GM18526 (cell line): Measurements from ENCODE around the gene CCDC60.

Source experiments
- POLR2A ChIP-seq: IDR thresholded peaks from 3 replicates; pipeline ENCODE4 v1.6.1; 2011; ENCODE audit not compliant: insufficient read length; ENCODE audit errors: extremely low read depth

Gene CCDC60

DNA sequence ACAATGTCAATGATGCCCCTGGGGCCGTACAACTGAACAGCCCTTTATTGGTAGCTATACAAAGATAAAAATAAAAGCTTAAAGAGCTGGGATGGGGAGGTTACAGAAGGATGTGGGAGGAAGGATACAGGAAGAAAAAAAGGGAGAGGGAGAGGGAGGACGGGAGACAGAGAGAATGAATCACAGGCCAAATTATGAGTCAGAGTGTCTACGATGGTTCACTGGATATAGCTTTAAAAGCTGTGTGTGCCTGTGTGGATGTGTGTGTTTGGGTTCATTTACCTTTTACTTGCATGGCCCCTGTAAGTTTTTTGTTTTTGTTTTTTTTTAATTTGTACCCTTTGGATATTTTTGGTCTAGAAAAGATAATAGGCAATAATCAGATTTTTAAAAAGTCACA lies 111.9 kb downstream of the CCDC60 start:
- no peak for TF ChIP-seq POLR2A

DNA sequence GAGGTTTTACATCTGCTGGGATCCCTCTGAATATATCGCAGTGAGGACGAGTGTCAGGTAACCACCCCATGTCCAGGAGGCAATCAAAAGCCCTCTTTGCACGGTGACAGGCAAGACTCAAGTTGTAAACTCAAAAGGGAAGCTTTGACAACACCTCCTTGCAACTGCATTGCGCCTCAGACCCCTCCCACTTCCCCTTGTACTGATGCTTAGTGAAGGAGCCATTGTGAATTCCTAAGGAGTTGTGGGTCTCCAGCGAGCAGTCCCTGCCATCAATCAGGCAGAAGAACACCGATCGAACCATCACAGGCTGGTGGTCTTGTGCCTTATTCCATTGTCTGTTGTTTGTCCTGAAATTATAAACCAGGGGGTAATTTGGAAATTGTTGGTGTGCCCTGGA lies 112.6 kb downstream of the CCDC60 start:
- no peak for TF ChIP-seq POLR2A

DNA sequence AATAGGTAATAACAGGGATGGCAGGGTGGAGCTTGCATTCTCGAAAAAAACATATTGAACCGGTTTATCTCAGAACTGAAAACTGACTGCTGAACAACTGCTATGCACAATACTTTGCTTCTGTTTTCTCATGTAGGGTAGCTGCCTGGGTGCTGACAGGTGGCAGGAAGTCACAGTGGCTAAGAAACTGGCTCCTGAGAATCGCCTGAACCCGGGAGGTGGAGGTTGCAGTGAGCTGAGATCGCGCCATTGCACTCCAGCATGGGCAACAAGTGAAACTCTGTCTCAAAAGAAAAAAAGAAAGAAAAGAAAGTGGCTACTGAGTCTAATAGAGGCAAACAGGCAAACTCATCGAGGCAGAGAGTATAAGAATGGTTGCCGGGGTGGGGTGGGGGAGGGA lies 113.1 kb downstream of the CCDC60 start:
- no peak for TF ChIP-seq POLR2A

DNA sequence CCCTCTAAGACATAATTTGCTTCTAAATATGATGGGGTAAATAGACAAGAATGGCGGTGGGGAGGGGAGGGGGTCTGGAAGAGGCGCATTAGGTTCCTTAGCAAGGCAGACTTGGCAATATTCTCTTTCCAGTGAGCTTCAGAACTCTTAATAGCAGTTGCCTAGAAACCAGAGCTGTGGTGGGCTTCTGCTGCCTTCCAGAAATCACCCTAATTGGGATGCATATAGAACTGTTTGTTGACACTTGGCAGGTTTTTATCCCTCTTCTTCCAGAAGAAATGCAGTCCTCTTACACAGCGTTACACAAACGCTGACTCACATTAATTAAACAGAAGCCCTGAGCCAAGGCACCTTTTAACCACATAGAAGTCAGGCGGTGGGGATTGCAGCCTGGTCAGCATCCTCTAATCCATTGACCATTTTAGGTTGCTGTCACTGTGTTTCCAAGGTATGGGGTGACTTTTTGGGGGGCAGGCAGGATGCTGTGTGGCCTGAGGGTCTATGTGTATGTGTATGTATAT lies 114.1 kb downstream of the CCDC60 start:
- TF ChIP-seq POLR2A, result no peak

DNA sequence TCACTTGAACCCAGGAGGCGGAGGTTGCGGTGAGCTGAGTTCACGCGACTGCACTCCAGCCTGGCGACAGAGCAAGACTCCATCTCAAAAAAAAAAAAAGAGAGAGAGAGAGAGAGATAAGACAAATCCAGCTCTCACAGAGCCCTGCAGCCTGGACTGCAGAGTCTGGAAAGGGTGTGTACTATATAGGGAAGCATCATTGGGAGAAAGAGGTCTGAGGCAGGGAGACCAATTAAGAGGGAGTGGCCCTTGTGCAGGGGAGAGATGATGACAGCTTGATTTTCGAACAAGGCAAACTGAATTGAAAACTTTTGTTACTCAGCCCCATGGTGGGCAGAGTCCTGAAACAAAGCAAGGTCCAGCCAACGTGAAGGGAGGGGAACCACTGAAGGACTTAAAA lies 116.2 kb downstream of the CCDC60 start:
- TF ChIP-seq POLR2A, result no peak

DNA sequence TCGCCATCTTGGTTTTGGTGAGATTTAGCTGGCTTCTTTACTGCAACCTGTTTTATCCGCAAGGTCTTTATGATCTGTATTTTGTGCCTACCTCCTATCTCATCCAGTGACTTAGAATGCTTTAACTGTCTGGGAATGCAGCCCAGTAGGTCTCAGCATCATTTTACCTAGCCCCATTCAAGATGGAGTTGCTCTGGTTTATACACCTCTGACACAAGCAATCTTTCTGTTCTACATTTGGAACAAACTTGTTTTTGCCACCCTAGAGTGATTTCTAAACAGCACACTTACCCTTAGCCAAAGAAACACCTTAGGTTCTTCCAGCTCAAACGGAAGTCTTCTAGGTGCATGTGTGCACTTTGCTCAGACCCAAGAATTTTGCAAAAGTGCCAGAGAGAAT lies 122.3 kb downstream of the CCDC60 start:
- TF ChIP-seq POLR2A, result no peak

DNA sequence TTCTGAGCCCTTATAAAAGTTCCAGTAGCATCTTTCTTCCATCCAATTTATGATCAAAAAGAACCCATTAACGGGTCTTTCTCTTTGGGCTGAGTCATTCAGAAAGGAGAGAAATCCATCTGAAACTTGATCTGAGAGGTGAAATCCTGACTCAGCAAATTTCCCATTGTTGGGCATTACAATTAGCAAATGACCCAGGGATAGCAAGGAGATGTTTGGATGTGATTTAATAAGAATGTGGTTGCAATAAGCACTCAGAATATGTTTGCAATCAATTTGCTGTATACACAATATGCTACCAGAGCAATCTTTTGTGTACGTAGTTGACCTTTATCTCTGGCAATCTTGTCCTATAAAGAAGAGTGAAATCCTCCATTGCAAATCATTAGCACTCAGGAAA lies 122.7 kb downstream of the CCDC60 start:
- no peak for TF ChIP-seq POLR2A

DNA sequence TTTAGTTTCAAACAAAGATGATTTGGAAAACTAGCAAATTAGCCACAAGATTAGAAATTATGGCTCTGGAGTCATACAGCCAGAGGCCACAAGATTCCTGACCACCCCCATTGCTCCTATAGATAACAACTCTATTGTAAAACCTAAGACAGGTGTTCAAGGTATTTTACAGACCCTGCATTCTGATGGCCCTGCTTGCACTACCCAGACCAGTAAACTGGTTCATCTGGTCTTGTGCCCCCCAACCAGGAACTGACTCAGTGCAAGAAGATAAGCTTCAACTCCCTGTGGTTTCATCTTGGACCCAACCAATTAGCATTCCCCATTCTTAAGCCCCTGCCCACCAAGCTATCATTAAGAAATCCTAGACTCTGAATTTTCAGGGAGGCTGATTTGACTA lies 125.0 kb downstream of the CCDC60 start:
- TF ChIP-seq POLR2A, result no peak

DNA sequence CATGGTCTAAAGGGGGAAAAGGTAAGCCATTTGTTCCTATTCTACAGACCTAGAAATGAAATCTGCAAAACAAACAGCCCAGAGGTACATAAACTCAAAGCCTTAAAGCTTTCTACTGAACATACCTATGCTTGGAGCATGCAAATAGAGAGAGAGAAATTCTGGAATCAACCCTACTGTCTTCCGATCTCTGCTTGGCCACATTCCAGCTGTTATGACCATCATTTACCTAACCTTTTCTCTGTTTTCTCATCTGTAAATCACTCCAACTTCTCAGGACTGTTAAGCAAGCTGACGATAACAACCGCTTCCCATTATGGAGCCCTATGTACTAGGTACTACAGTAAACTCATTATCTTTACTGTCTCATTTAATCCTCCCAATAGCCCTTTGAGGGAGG lies 126.3 kb downstream of the CCDC60 start:
- TF ChIP-seq POLR2A, result no peak

DNA sequence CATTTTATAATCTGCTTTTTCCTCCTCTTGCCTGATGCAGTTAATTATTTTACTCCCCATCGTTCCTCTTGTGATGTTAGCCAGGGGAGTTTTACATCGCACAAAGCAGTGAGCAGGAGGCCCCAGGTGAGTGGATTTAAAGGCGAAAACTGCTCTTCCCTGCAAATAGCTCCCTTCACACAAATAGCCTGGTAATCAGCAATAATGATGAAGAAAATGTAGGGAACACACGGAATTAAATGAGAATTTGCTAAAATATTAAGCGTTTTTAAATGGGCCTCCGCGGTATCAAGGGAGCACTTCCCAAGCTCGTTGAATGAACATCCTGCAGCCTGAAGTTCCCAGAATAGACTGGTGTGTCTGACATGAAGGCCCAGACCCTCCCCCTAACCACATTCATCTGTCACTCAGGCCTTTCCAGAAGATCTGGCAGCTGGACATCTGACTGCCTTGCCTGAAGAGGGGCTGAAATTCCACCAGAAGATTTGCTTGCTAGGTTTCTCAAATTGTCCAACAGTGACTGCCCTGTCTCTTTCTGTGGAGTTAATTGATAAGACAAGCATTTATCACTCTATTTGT lies 127.2 kb downstream of the CCDC60 start:
- TF ChIP-seq POLR2A, result no peak

DNA sequence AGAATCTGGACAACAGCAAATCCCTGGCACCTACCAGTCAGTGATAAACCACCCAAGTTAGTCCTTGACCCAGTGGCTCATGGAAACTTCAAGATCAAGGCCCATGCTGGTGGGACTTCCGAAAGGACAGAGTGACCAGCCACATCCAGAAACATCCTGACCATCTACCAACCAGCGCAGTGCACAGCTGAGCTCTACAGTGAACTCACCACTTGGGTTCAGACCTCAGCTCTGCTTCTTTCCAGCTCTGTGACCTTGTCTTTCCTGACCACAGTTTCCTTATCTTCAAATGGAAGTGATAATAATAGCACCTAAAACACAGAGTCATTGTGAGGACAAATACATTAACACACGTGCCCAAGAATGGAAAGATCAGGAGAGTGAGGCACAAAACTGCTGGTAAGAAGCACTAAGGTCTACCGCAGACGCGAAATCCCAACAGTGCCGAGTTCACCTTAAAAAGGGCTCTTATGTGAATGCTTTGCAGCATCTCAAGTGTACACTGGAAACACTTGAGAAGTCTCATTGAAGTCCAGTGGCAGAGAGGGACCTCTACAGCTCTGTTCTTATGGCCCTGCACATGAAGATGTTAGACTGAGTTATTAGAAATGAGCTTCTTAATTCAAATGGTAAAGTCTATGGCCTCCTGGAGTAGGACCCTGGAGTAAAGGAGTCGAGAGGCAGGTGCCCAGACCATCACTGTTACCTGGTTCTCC lies 128.8 kb downstream of the CCDC60 start:
- no peak for TF ChIP-seq POLR2A

DNA sequence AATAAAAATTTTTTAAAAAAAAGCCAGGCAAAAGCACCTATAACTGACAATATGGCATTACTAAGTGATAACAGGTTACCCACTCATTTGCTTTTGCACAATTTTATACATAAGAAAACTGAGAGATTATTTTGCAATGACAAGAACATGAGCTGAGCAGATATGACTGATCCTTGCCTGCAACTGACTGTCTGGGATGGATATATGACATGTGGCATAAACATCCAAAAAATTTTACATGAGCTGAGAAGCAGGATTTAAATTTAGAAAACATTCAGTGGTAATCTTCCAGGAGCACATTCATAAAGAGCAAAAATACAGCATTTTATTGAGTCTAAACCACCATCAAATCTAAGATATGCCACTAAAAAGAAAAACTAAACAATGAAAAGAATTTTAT lies 133.8 kb downstream of the CCDC60 start:
- no peak for TF ChIP-seq POLR2A

DNA sequence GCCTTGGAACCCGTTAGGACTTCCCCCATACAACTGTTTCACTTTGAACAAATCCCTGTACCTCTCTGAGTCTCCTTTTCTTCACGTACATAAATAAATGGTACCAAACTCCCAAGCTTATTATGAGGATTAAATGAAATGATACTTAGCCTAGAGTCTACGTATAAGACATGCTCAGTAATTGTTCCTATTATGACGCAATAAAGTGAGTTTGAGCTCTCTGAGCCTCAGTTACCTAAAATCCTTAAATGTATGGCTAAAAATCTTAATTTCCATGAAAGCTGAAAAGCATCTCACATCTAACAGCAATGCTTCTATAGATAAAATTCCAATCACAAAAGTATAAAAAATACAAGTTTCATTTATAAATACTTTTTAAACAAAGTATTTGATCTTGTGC lies 141.1 kb downstream of the CCDC60 start:
- TF ChIP-seq POLR2A, result no peak

DNA sequence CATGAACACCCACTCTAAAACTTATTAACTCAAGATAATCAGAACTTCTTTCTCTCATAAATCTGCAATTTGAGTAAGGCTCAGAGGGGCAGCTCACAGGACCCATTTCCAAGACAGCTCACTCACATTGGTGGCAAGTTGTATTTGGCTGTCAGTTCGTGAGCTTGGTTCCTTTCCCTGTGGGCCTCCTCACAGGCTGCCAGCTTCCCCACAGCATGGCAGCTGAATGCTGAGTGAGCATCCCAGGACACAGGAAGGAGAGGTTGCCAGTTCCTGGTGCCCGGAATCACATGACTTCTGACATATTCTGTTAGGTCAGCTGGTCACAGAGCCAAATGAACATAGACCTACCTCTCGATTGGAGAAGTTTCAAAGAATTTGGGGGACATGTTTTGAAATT lies 142.4 kb downstream of the CCDC60 start:
- no peak for TF ChIP-seq POLR2A

DNA sequence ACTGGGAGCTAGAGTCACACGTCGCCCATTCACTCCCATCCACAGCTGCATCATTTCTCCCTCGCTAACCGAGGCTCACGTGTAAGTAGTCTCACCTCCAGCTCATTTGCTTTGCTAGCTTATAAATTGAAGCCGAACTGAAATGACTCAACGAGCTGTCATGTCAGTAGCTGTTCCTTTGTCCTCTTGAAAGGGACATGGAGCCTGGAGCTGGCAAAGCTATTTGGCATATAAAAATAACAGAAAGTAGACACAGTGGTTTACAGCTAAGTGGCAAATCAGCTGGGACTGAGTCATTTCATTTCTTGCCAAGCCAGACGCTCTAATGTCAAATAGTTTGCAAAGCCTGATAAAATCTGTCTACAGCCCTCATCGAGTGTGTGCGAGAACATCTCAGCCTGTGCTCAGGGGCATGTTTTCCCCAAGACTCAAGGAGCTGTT lies 144.6 kb downstream of the CCDC60 start:
- no peak for TF ChIP-seq POLR2A

DNA sequence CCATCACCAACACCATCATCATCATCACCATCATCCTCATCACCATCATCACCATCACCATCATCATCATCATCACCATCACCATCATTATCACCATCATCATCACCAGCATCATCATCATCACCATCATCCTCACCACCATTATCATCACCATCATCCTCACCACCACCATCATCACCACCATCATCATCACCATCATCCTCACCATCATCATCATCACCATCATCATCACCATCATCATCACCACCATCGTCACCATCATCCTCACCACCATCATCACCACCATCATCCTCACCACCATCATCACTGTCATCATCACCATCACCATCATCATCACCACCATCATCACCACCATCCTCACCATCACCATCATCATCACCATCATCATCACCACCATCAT lies 146.0 kb downstream of the CCDC60 start:
- TF ChIP-seq POLR2A, result no peak
